LNCAP (cell line): ENCODE results near the gene CPEB4.

Source experiments
- TF ChIP-seq, protein P1 (sequence below): fragments of 450-650 bp; IDR thresholded peaks from 2 replicates; pipeline ENCODE4 v1.5.1; 2017; ENCODE audit warnings: mild to moderate bottlenecking

Gene CPEB4

DNA sequence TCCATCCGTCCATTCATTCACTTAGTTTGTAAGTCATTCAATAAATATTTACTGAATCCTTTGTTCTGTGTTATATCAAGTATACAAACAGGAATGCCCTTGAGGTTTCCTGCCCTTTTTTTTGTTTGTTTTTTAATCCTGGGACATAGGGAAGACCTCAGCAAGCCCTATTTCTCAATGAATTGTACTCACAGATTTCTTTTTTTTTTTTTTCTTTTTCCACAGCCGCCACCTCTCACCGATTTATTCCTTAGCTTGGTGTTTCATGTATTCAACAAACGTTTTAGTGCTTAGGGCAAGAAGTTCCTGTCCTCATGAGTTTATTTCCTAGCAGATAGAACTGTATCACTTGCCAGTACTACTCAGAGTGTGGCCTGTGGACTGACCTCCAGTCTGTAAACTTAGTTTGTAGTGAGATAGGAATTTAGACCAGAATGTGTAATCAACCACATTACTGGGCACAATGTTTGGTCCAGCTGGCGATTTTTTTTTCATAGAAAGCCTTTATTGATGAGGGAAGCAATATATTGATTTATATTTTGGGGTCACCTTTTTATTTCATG, 65.5 kb downstream of the CPEB4 start:
- TF ChIP-seq, protein P1, sequence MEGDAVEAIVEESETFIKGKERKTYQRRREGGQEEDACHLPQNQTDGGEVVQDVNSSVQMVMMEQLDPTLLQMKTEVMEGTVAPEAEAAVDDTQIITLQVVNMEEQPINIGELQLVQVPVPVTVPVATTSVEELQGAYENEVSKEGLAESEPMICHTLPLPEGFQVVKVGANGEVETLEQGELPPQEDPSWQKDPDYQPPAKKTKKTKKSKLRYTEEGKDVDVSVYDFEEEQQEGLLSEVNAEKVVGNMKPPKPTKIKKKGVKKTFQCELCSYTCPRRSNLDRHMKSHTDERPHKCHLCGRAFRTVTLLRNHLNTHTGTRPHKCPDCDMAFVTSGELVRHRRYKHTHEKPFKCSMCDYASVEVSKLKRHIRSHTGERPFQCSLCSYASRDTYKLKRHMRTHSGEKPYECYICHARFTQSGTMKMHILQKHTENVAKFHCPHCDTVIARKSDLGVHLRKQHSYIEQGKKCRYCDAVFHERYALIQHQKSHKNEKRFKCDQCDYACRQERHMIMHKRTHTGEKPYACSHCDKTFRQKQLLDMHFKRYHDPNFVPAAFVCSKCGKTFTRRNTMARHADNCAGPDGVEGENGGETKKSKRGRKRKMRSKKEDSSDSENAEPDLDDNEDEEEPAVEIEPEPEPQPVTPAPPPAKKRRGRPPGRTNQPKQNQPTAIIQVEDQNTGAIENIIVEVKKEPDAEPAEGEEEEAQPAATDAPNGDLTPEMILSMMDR, result no peak

DNA sequence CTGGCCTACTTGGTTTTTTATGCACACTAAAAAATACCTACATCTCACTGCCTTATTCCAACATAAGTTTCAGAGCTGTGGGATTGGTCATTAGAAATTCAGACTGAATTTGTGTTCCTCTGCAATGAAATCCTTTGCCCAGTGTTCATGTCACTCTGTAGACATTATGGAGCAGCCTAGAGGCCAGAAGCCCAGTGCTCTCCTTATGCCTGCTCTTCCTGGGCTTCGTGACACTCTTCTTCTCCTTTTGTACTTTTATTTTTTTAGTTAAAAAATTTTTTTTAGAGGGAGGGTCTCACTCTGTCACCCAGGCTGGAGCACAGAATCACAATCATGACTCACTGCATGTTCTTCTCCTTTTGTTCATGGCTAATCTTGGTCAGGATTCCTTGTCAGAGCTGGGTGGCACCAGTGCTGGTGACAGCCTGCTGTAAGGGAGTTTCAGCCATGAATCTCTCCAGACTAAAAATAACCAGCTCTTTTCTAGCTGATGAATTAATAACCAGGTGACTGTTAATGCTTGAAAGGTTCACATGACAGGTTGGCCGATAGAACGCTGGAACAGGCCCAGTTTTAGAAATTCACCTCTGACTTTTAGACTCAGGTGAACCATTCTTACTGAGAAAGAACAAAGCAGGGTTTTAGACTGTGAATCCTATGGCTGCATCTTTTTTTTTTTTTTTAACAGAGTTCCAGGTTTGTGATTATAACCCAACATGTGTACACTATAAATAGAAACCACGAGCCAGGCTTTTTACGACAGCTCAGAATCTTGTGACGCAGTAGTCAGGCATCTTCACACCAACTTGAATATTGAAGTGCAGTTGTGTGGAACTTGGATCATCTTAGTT, 66.7 kb downstream of the CPEB4 start:
- TF ChIP-seq, protein P1, result no peak

DNA sequence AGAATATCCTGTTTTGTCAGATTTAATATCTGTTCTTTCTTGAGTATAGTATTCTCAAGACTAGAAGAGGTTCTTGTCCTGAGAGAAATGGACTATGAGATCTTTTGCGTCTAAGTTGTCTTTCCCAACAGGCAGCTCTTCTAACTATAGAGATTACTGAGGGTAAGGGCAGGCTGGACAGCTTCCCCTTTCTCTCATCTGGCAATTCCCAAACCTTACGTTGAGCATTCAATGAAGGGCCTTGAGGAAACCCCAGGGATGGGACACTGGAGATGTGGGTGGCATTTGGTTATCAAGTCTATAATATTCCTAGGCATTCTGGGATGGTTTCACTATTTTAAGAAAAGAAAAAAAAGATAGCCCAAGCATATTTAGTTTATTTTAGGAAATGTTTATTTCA, 72.8 kb downstream of the CPEB4 start:
- TF ChIP-seq, protein P1, result no peak

DNA sequence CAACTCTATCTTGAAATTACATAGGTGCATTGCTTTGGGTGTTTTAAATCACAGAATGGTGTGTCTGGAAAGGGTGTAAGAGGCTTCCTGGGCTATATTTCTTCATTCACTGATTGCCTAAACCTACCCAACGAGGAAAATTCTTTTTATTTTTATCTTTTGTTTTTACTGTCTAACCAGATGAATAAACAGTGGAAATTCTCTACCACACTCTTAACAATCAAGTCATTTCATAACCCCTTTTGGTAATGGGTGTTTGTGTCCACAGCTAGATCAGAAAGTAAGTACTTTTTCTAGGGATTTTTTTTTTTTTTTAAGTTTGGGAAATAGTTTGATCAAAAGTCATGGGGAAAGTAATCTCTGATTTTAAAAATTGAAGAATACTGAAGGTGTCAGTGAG, 73.3 kb downstream of the CPEB4 start:
- TF ChIP-seq, protein P1, result no peak

DNA sequence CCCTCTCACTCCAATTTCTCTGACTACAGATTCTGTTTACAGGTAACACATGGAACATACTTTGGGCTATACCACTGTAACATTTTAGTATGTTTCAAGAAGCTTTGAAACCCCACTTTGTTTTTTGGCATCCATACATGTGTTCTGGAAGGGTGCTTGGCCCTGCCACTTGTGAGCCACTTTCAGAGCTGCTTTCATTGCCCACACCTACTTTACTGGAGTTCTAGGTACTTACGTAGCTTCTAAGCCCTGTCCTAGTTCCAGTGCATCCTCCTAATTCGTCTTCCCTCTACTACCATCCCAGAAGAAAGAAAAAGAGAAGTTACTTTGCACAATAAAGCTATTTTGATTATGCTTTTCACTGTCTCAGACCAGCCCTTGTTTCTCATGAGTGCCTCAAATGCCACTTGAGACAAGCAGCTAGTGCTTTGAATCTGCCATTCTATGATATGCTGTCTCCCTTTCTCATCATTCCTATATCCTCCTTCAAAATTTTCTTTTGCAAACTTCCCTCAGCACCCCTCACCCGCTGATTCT, 74.4 kb downstream of the CPEB4 start:
- TF ChIP-seq, protein P1, result no peak

DNA sequence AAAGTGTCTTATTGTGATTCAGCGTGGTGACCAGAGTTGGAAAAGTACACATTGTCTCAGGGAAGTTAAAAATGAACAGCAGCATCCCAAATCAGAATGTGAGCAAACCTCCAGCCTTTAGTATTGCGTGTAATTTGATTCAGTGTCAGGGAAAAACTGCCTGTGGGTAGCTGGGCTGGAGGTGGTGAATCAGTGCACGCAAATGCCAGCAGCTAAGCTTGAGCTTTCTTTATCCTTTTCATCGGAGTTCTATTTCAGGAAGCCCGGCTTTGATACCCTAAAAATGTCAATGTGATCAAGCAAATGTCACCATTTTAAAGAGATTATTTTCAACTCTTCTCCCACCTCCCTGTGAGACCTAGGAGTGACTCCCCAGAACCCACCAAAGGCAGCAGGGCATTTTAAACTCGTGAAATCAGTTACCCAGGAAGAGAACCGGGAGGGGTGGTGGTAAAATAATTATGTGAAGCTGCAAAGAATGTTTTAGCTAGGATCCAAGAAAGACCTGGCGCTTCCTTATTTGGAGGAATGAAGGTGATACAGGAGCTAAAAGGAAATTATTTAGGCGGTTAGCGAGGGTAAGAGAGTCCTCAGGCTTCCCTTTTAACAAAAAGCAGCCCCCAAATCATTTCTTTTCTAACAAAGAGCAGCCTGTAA, 75.2 kb downstream of the CPEB4 start:
- TF ChIP-seq, protein P1, result no peak

DNA sequence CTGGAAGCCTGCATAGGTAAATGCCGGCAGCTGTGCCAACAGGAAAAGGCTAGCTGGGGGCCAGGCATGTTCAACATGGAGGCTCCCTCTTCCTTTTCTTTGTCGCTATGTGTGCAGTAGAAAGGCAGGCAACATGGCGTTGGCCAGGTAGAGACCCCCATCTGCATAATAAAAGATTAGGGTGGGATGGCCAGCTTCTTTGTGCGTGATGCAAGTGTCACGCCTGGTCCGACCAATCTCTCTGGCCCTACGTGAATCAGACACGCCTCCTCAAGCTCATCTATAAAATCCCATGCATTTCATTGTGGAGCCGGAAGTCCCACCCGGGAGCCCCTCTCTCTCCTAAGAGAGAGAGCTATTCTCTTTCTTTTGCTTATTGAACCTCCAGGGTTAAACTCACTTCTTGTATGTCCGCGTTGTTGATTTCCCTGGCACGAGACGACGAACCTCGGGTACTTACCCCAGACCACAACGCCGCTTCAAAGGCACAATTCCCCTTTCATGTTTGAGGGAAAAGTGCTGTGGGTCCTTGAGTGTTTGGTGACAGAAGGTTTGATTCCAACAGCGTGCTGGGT, 75.8 kb downstream of the CPEB4 start:
- TF ChIP-seq, protein P1, result no peak
